Endodermal cell (in vitro differentiated cells): ENCODE results near the gene COG5. TPM values are rescaled to one million over a fixed set of nuclear protein-coding genes. Genes with fewer than 3 reads are reported as not detected.

Experiments used
- DNase-seq: peaks from one replicate; pipeline ENCODE4 v3.0.0-alpha.2; 2017
- H3K27ac ChIP-seq: 2 replicates; pipeline ENCODE4 v1.5.1; 2013; ENCODE audit warnings: mild to moderate bottlenecking, low read depth, low read length, moderate library complexity
- H3K27me3 ChIP-seq: 2 replicates; pipeline ENCODE4 v1.6.1; 2013; ENCODE audit warnings: mild to moderate bottlenecking, low read length, moderate library complexity; ENCODE audit not compliant: insufficient read depth, control insufficient read depth, poor library complexity, severe bottlenecking
- H3K36me3 ChIP-seq: 2 replicates; pipeline ENCODE4 v1.7.0; 2013; ENCODE audit warnings: mild to moderate bottlenecking, low read length, moderate library complexity; ENCODE audit not compliant: control insufficient read depth, insufficient read depth
- H3K4me1 ChIP-seq: one replicate; pipeline ENCODE4 v1.7.0; 2013; ENCODE audit warnings: low read length; ENCODE audit not compliant: control insufficient read depth, insufficient read depth
- H3K4me3 ChIP-seq: 2 replicates; pipeline ENCODE4 v1.5.1; 2013; ENCODE audit warnings: mild to moderate bottlenecking, low read length, moderate library complexity
- H3K9ac ChIP-seq: 2 replicates; pipeline ENCODE4 v1.6.1; 2013; ENCODE audit warnings: mild to moderate bottlenecking, low read length, moderate library complexity; ENCODE audit not compliant: poor library complexity, severe bottlenecking; ENCODE audit errors: extremely low read depth
- H3K9me3 ChIP-seq: 2 replicates; pipeline ENCODE4 v1.6.1; 2013; ENCODE audit warnings: mild to moderate bottlenecking, low read length, moderate library complexity; ENCODE audit not compliant: control insufficient read depth
- H3K27ac Mint-ChIP-seq: 2 replicates; pipeline ENCODE4 v1.8.0; 2020; ENCODE audit warnings: mixed read lengths
- H3K27me3 Mint-ChIP-seq: 2 replicates; pipeline ENCODE4 v1.8.0; 2021; ENCODE audit warnings: mild to moderate bottlenecking, mixed read lengths; ENCODE audit not compliant: insufficient read depth
- H3K36me3 Mint-ChIP-seq: 2 replicates; pipeline ENCODE4 v1.8.0; 2020; ENCODE audit warnings: low read depth, mixed read lengths
- H3K4me1 Mint-ChIP-seq: 2 replicates; pipeline ENCODE4 v1.8.0; 2020; ENCODE audit warnings: mixed read lengths
- H3K4me3 Mint-ChIP-seq: 2 replicates; pipeline ENCODE4 v1.8.0; 2020; ENCODE audit warnings: mild to moderate bottlenecking, moderate library complexity, mixed read lengths
- H3K9me3 Mint-ChIP-seq: 2 replicates; pipeline ENCODE4 v1.8.0; 2020; ENCODE audit warnings: mild to moderate bottlenecking, mixed read lengths
- CTCF ChIP-seq: fragments of 200-600 bp; sonication (generic); conservative IDR thresholded peaks from 2 replicates; pipeline ENCODE4 v1.5.0; 2021; ENCODE audit warnings: antibody characterized with exemption, mild to moderate bottlenecking
- WGBS, 2 experiments: methylation state at CpG; one replicate each; pipeline versions ENCODE4 v1.1.5 to v1.1.7; 2013; ENCODE audit warnings: missing lambda C conversion rate in 2 of 2, mixed read lengths in 1 of 2; ENCODE audit not compliant: insufficient coverage in 1 of 2, insufficient read length in 1 of 2; 5-methylcytosine and 5-hydroxymethylcytosine counted together
- total RNA-seq, 2 donors: library from RNA; stranded (reverse); fragmentation: NEBNext Ultra II Directional in 1 of 2; extraction: Animal tissue kit (Norgen Biotek cat#: 25700) in 1 of 2; gene quantifications; 2 replicates in 1 of 2; 3 replicates in 1 of 2; pipeline ENCODE4 v1.2.1, GENCODE V29; 2021

The COG5 gene
- total RNA-seq, 2 donors from 2014 or later, result 25.5 to 34.7 TPM

- H3K4me3 Mint-ChIP-seq, result no peak overlapping the region
- Histone ChIP-seq H3K4me3 (no peak overlapping the region), H3K27ac (no peak overlapping the region), H3K9ac (no peak overlapping the region), H3K9me3 (no peaks in the 10 kb centered on the region), H3K27me3 (no peaks in the 10 kb centered on the region), H3K36me3 (peaks cover 77% of the 10 kb centered on the region), H3K4me1 (peaks cover 3% of the 10 kb centered on the region)
- peak; percentile 81 for TF ChIP-seq CTCF
- peak; percentile 86 for DNase-seq
- 87 to 100% methylated on average over 1 to 4 of the region's 4 CpGs for WGBS, 2 experiments
- H3K27me3 Mint-ChIP-seq, result no peaks in the 10 kb centered on the region
- H3K4me1 Mint-ChIP-seq, result peaks cover 6% of the 10 kb centered on the region
- peaks cover 40% of the 10 kb centered on the region for H3K36me3 Mint-ChIP-seq
- no peaks in the 10 kb centered on the region for H3K9me3 Mint-ChIP-seq
- no peak overlapping the region for H3K27ac Mint-ChIP-seq
These were observed 361.8 kb downstream of the COG5 start for GRCh38 chr7:107201795-107202450.

GRCh38 chr7:107196834-107197610 lies 366.7 kb downstream of the COG5 start:
- TF ChIP-seq CTCF, result no peak
- Mint-ChIP-seq H3K36me3 (peaks cover 39% of the 10 kb centered on the region), H3K27ac (no peak overlapping the region), H3K4me3 (no peak overlapping the region), H3K27me3 (no peaks in the 10 kb centered on the region), H3K9me3 (no peaks in the 10 kb centered on the region), H3K4me1 (no peaks in the 10 kb centered on the region)
- Histone ChIP-seq H3K27me3 (no peaks in the 10 kb centered on the region), H3K36me3 (peaks cover 78% of the 10 kb centered on the region), H3K27ac (no peak overlapping the region), H3K9ac (no peak overlapping the region), H3K4me1 (no peaks in the 10 kb centered on the region), H3K4me3 (no peak overlapping the region), H3K9me3 (no peaks in the 10 kb centered on the region)
- no peak for DNase-seq
- WGBS, 2 experiments, result 94 to 95% methylated on average over 10 of the region's 10 CpGs

GRCh38 chr7:107194052-107194451 lies 369.7 kb downstream of the COG5 start:
- Histone ChIP-seq H3K4me1 (no peaks in the 10 kb centered on the region), H3K9ac (no peak overlapping the region), H3K9me3 (no peaks in the 10 kb centered on the region), H3K27ac (no peak overlapping the region), H3K36me3 (peaks cover 78% of the 10 kb centered on the region), H3K27me3 (no peaks in the 10 kb centered on the region), H3K4me3 (no peak overlapping the region)
- TF ChIP-seq CTCF, result no peak
- Mint-ChIP-seq H3K4me1 (no peaks in the 10 kb centered on the region), H3K4me3 (no peak overlapping the region), H3K27ac (no peak overlapping the region), H3K36me3 (peaks cover 31% of the 10 kb centered on the region), H3K9me3 (no peaks in the 10 kb centered on the region), H3K27me3 (no peaks in the 10 kb centered on the region)
- 91% methylated on average over 1 of the region's 1 CpG; no CpG with 5 or more reads in 1 of the 2 experiments for WGBS, 2 experiments
- DNase-seq, result no peak
